Type B pancreatic cell (in vitro differentiated cells): Measurements from ENCODE around the gene GPC2. TPM values are rescaled to one million over a fixed set of nuclear protein-coding genes. Genes with fewer than 3 reads are reported as not detected.
A peak's percentile ranks its signal among the peaks of the same experiment; 100 is the strongest.

Experiments used
- DNase-seq: peaks from one replicate; pipeline ENCODE4 v3.0.0; 2021; ENCODE audit warnings: mixed read lengths; ENCODE audit not compliant: unreplicated experiment; ENCODE audit errors: extremely low spot score
- H3K27ac Mint-ChIP-seq: 2 replicates; pipeline ENCODE4 v1.8.0; 2021; ENCODE audit warnings: mild to moderate bottlenecking, mixed read lengths
- H3K27me3 Mint-ChIP-seq: 2 replicates; pipeline ENCODE4 v1.8.0; 2021; ENCODE audit warnings: mixed read lengths
- H3K36me3 Mint-ChIP-seq: 2 replicates; pipeline ENCODE4 v1.8.0; 2021; ENCODE audit warnings: mixed read lengths
- H3K4me1 Mint-ChIP-seq: one replicate; pipeline ENCODE4 v1.8.0; 2021; ENCODE audit warnings: mixed read lengths; ENCODE audit not compliant: unreplicated experiment
- H3K4me3 Mint-ChIP-seq: 2 replicates; pipeline ENCODE4 v1.8.0; 2021; ENCODE audit warnings: mild to moderate bottlenecking, mixed read lengths
- H3K9me3 Mint-ChIP-seq: 2 replicates; pipeline ENCODE4 v1.8.0; 2021; ENCODE audit warnings: mixed read lengths
- total RNA-seq: library from RNA; stranded (reverse); gene quantifications from 2 replicates; pipeline ENCODE4 v1.2.1, GENCODE V29; 2021; ENCODE audit warnings: low replicate concordance
- TF ChIP-seq, protein P1 (sequence below): fragments of 200-600 bp; sonication (generic); conservative IDR thresholded peaks from 2 replicates; pipeline ENCODE4 v1.5.0; 2021; ENCODE audit warnings: antibody characterized with exemption, mild to moderate bottlenecking

GPC2 gene
- total RNA-seq, 1 donor from 2014 or later: 53.3 TPM

DNA sequence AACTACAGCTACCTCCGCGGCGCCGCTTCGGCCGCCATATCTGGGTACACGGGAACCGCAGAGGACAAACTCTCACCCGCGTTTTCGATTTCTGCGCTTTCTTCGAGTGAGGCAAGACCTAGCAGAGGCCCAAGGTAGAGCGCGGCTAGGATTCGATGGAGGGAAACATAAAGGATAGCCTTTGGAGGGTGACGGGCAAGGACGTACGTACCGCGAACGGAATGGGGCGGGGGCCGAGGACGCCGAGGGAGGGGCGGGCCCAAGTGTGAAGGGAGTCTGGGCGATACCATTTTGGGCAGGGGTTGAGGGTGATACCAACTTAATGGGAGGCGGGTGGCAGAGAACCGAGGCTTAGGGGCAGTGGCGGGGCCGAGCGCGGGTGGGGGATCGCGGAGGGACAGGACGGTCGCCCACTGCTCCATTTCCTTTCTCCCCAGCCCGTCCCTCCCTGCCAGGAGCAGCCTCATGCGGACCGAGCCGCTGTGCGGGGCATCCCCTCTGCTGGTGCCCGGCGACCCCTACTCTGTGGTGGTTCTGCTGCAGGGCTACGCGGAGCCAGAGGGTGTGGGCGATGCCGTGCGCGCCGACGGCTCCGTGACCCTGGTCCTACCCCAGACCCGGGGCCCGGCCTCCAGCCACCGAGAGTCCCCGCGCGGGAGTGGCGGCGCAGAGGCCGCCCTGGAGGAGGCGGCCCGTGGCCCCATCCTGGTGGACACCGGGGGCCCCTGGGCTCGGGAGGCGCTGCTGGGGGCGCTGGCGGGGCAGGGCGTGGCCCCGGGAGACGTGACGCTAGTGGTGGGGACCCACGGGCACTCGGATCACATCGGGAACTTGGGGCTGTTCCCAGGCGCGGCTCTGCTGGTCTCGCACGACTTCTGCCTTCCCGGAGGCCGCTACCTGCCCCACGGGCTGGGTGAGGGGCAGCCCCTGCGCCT is 50.0 kb downstream of the GPC2 start, which contains the start of gene MBLAC1:
Gene MBLAC1, plus strand, starts transcription at position 37 of the 935 bp plus-strand sequence. Its CDS starts 429 bp downstream, at position 466.
- H3K9me3 Mint-ChIP-seq: no peaks in the 10 kb centered on the region
- peak within 1 kb of the TSS; percentile 100 for H3K27ac Mint-ChIP-seq
- TF ChIP-seq, protein P1, sequence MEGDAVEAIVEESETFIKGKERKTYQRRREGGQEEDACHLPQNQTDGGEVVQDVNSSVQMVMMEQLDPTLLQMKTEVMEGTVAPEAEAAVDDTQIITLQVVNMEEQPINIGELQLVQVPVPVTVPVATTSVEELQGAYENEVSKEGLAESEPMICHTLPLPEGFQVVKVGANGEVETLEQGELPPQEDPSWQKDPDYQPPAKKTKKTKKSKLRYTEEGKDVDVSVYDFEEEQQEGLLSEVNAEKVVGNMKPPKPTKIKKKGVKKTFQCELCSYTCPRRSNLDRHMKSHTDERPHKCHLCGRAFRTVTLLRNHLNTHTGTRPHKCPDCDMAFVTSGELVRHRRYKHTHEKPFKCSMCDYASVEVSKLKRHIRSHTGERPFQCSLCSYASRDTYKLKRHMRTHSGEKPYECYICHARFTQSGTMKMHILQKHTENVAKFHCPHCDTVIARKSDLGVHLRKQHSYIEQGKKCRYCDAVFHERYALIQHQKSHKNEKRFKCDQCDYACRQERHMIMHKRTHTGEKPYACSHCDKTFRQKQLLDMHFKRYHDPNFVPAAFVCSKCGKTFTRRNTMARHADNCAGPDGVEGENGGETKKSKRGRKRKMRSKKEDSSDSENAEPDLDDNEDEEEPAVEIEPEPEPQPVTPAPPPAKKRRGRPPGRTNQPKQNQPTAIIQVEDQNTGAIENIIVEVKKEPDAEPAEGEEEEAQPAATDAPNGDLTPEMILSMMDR: no peak
- peaks cover 17% of the 10 kb centered on the region for H3K4me1 Mint-ChIP-seq
- no peaks in the 10 kb centered on the region for H3K36me3 Mint-ChIP-seq
- DNase-seq: peak; percentile 92
- H3K27me3 Mint-ChIP-seq: no peaks in the 10 kb centered on the region
- H3K4me3 Mint-ChIP-seq: peak within 1 kb of the TSS; percentile 100

DNA sequence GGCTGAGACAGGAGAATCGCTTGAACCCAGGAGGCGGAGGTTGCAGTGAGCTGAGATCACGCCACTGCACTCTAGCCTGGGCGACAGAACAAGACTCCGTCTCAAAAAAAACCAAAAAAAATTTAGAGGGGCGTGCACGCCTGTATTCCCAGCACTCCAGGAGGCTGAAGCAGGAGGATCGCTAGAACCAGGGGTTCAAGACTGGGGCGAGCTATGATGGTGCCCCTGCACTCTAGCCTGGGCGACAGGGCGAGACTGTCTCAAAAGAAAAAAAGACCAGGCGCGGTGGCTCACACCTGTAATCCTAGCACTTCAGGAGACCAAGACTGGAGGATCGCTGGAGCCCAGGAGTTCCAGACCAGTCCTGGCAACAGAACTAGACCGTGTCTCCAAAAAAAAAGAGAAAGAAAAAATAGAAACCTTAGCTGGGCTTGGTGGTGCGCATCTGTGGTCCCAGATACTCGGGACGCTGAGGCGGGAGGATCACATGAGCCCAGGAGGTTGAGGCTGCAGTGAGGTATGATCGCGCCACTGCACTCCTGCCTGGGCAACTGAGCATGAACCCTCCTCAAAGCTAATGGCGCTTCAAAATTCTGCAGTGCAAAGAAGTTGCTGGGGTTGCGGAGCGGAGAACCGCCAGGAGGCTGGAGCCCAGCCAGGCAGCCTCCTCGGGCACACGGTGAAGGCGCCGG is 50.8 kb downstream of the GPC2 start:
- DNase-seq: no peak
- no peaks in the 10 kb centered on the region for H3K36me3 Mint-ChIP-seq
- H3K4me1 Mint-ChIP-seq: peaks cover 17% of the 10 kb centered on the region
- H3K9me3 Mint-ChIP-seq: no peaks in the 10 kb centered on the region
- H3K27me3 Mint-ChIP-seq: no peaks in the 10 kb centered on the region
- peak overlapping the region; percentile 100 for H3K27ac Mint-ChIP-seq
- peak overlapping the region; percentile 100 for H3K4me3 Mint-ChIP-seq
- TF ChIP-seq, protein P1: peak; percentile 23

DNA sequence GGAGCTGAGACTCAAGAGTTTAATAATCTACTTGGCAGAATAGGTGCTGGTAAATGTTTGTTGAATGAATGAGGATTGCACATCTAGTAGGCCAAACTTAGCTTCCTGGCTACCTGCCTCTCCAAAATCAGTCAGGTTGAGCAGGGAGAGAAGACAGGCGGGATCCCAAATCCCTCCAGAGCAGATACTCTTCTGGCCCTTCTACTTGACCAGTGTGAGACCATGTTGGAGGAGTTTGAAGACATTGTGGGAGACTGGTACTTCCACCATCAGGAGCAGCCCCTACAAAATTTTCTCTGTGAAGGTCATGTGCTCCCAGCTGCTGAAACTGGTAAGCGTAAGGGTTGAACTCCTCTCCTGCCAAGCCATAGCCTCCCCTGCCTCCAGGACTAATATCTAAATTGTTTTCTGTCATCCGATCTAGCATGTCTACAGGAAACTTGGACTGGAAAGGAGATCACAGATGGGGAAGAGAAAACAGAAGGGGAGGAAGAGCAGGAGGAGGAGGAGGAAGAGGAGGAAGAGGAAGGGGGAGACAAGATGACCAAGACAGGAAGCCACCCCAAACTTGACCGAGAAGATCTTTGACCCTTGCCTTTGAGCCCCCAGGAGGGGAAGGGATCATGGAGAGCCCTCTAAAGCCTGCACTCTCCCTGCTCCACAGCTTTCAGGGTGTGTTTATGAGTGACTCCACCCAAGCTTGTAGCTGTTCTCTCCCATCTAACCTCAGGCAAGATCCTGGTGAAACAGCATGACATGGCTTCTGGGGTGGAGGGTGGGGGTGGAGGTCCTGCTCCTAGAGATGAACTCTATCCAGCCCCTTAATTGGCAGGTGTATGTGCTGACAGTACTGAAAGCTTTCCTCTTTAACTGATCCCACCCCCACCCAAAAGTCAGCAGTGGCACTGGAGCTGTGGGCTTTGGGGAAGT is 52.6 kb downstream of the GPC2 start:
- peaks cover 23% of the 10 kb centered on the region for H3K4me1 Mint-ChIP-seq
- no peaks in the 10 kb centered on the region for H3K36me3 Mint-ChIP-seq
- no peak for DNase-seq
- no peaks in the 10 kb centered on the region for H3K27me3 Mint-ChIP-seq
- TF ChIP-seq, protein P1: no peak
- peak overlapping the region; percentile 39 for H3K27ac Mint-ChIP-seq
- no peaks in the 10 kb centered on the region for H3K9me3 Mint-ChIP-seq
- H3K4me3 Mint-ChIP-seq: peak overlapping the region; percentile 100

DNA sequence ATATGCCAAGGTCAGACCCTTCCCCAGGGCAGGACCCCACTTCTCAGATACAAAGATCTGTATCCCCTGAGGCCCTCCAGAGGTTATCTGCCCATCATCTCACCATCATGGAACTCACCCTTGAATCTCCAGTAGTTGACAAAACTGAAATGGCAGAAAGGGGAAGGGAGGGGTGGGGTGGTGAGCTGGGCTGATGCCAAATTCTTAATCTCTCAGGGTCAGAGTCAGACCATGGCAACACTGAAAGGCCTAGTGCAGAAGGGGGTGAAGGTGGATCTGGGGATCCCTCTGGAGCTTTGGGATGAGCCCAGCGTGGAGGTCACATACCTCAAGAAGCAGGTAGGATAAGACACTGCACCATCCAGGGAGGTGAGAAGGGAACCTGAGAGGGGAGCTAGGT is 54.6 kb downstream of the GPC2 start:
- H3K27ac Mint-ChIP-seq: no peak overlapping the region

More for the DNA sequence above, 54.6 kb downstream of the GPC2 start:
- peak overlapping the region; percentile 54 for H3K4me3 Mint-ChIP-seq
- H3K9me3 Mint-ChIP-seq: no peaks in the 10 kb centered on the region
- peaks cover 17% of the 10 kb centered on the region for H3K4me1 Mint-ChIP-seq
- H3K27me3 Mint-ChIP-seq: no peaks in the 10 kb centered on the region
- peaks cover 5% of the 10 kb centered on the region for H3K36me3 Mint-ChIP-seq
- no peak for DNase-seq
- TF ChIP-seq, protein P1: no peak
